Activated CD4-positive, alpha-beta memory T cell treated with anti-CD3 and anti-CD28 coated beads, Interleukin-2, amount 10 ng/mL, durations not matched to agents 7 days and 5 days (primary cell): ENCODE data around the gene CHST3. TPM values are rescaled to one million over a fixed set of nuclear protein-coding genes. Genes with fewer than 3 reads are reported as not detected.
A peak's percentile ranks its signal among the peaks of the same experiment; 100 is the strongest.
"Not testable (repeated sequence)": the region's sequence is repeated elsewhere in the genome, so short reads cannot be mapped to it uniquely, and the experiment has no call there.

Experiments used
- CTCF ChIA-PET: fragments of 350-600 bp; sonication (Branson Sonifier 250); formaldehyde crosslinking; loops from one replicate; lab custom pipeline; 2021; ENCODE audit warnings: antibody characterized with exemption, inconsistent platforms; lab: Charles Lee
- POLR2A ChIA-PET: fragments of 350-600 bp; sonication (Branson Sonifier 250); formaldehyde crosslinking; loops from one replicate; lab custom pipeline; 2021; ENCODE audit warnings: antibody characterized with exemption; lab: Charles Lee
- DNase-seq: peaks from one replicate; pipeline ENCODE4 v3.0.0-alpha.2; 2020
- H3K27ac Mint-ChIP-seq: one replicate; pipeline ENCODE4 v1.8.0; 2021; ENCODE audit warnings: mild to moderate bottlenecking, mixed read lengths
- H3K27me3 Mint-ChIP-seq: one replicate; pipeline ENCODE4 v1.8.0; 2021; ENCODE audit warnings: mixed read lengths
- H3K36me3 Mint-ChIP-seq: one replicate; pipeline ENCODE4 v1.8.0; 2021; ENCODE audit warnings: low read depth, mixed read lengths
- H3K4me1 Mint-ChIP-seq: one replicate; pipeline ENCODE4 v1.8.0; 2021; ENCODE audit warnings: mixed read lengths
- H3K4me3 Mint-ChIP-seq: one replicate; pipeline ENCODE4 v1.8.0; 2021; ENCODE audit warnings: mild to moderate bottlenecking, mixed read lengths
- H3K9me3 Mint-ChIP-seq: one replicate; pipeline ENCODE4 v1.8.0; 2021; ENCODE audit warnings: mixed read lengths
- total RNA-seq, 2 experiments: library from RNA; stranded (reverse); gene quantifications; one replicate each; pipeline ENCODE4 v1.2.3, GENCODE V29; 2021

The CHST3 gene, protein sequence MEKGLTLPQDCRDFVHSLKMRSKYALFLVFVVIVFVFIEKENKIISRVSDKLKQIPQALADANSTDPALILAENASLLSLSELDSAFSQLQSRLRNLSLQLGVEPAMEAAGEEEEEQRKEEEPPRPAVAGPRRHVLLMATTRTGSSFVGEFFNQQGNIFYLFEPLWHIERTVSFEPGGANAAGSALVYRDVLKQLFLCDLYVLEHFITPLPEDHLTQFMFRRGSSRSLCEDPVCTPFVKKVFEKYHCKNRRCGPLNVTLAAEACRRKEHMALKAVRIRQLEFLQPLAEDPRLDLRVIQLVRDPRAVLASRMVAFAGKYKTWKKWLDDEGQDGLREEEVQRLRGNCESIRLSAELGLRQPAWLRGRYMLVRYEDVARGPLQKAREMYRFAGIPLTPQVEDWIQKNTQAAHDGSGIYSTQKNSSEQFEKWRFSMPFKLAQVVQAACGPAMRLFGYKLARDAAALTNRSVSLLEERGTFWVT
- total RNA-seq = under 1 TPM; 0.03 to 0.05 TPM

DNA sequence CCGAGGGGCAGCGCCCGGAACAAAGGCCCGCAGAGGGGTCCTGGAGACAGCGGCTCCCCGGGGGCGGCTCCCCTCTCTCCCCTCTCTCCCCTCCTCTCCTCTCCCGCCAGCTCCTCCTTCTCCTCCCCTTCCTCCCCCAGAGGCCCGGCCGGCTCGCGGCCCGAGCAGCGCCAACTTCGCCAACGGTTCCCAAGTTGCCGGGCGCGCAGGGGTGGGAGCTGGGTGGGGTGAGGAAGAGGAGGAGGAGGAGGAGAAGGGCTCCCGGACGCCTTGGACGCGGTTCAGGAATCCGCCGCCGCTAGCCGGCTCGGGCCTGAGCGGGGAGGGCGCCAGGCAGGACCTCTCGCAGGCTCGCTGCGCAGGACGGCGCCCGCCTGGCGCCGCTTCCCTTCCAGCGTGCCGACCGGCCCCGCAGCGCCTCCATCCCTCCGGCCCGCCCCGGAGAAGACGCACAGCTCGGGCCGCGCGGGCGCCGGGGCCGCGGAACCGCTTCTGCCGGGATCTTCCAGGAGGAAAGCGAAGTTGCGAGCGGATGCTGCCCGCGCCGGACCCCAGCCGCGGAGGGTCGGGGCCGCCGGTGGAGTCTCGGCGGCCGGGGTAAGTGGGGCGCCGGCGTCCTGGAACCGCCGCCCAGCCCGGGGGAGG lies at the start of gene CHST3:
Gene CHST3, plus strand, starts transcription at position 298 of the 645 bp plus-strand sequence. CDS start 41,448 bp downstream, outside the sequence.
- CTCF ChIA-PET = no interaction called here
- Mint-ChIP-seq H3K4me1 (peaks cover 7% of the 10 kb centered on the region), H3K9me3 (no peaks in the 10 kb centered on the region), H3K27me3 (peaks cover 67% of the 10 kb centered on the region), H3K4me3 (peak within 1 kb of the TSS; percentile 48), H3K36me3 (no peaks in the 10 kb centered on the region), H3K27ac (no peak within 1 kb of the TSS)
- POLR2A ChIA-PET = no interaction called here
- no peak for DNase-seq

DNA sequence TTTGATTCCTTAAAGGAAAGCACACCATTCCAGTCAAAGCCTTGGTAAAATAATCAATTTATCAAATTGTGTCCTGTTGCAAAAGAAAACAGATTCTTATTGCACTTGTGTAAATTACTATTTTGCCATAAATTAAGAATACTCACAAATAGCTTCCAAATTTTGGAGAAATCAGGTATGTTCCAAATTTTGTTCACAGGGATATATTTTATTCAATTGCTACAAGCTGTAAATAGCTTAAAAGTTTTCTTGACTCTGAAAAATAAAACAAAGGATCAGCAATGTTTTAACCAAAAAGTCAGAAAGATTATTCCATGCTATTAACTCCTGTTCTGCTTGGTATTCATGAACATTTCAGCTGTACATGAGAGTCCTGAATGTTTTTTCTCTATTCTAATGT lies 47.4 kb upstream of the CHST3 start:
- Mint-ChIP-seq H3K4me3 (no peak overlapping the region), H3K27me3 (peaks cover 8% of the 10 kb centered on the region), H3K9me3 (peaks cover 5% of the 10 kb centered on the region), H3K27ac (no peak overlapping the region), H3K36me3 (no peaks in the 10 kb centered on the region), H3K4me1 (peaks cover 2% of the 10 kb centered on the region)
- ChIA-PET POLR2A (no interaction called here), CTCF (interaction anchor here (0.6 to 1.6 kb wide), 3 partner anchors 13 to 1133 kb away, joined by 3 to 6 read pairs (median 4); no protein-coding TSS in a partner anchor)
- no peak for DNase-seq

DNA sequence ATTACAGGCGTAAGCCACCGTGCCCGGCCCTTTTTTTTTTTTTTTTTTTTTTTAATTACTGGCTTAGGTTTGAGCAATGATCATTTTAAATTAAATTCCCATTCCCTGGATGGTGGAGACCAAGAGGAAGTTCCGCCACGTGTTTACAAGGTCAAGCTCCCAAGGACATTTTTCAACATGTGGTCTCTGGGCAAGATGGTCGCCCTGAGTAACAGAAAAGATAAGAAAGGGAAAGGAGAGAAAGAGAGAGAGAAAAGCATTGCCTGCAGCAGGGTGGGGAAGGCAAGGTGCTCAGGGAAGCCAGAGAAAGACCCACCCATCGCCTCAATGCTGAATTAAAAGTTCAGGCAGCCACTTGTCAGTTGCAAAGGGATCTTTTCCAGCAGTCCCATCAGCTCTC lies 45.2 kb upstream of the CHST3 start:
- ChIA-PET POLR2A (no interaction called here), CTCF (interaction anchor here (1.1 kb wide), 1 partner anchor 22 kb away, joined by 3 read pairs; no protein-coding TSS in a partner anchor)
- no peak for DNase-seq
- H3K27me3 Mint-ChIP-seq = peaks cover 13% of the 10 kb centered on the region
- no peak overlapping the region for H3K4me3 Mint-ChIP-seq
- peaks cover 2% of the 10 kb centered on the region for H3K4me1 Mint-ChIP-seq
- no peak overlapping the region for H3K27ac Mint-ChIP-seq
- no peaks in the 10 kb centered on the region for H3K36me3 Mint-ChIP-seq
- peaks cover 5% of the 10 kb centered on the region for H3K9me3 Mint-ChIP-seq

DNA sequence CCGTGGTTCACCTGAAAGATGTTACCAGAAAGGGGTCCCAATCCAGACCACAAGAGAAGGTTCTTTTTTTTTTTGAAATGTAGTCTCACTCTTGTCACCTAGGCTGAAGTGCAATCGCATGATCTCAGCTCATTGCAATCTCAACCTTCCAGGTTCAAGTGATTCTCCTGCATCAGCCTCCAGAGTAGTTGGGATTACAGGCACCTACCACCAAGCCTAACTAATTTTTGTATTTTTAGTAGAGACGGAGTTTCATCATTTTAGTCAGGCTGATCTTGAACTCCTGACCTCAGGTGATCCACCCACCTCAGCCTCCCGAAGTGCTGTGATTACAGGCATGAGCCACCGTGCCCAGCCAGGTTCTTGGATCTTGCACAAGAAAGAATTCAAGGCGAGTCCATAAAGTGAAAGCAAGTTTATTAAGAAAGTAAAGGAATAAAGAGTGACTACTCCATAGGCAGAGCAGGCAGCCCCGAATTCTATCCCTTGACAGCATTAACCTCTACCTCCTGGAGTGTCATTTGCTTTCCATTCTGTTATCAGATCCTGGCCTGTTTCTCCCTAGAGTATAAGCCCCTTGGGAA lies 44.1 kb upstream of the CHST3 start:
- H3K36me3 Mint-ChIP-seq, POLR2A ChIA-PET, H3K4me3 Mint-ChIP-seq, DNase-seq, H3K9me3 Mint-ChIP-seq, H3K4me1 Mint-ChIP-seq, H3K27ac Mint-ChIP-seq: not testable (repeated sequence)
- H3K27me3 Mint-ChIP-seq = peaks cover 13% of the 10 kb centered on the region
- CTCF ChIA-PET = interaction anchor here (1.1 to 1.8 kb wide), 2 partner anchors 23 to 24 kb away, joined by 3 to 4 read pairs; no protein-coding TSS in a partner anchor

DNA sequence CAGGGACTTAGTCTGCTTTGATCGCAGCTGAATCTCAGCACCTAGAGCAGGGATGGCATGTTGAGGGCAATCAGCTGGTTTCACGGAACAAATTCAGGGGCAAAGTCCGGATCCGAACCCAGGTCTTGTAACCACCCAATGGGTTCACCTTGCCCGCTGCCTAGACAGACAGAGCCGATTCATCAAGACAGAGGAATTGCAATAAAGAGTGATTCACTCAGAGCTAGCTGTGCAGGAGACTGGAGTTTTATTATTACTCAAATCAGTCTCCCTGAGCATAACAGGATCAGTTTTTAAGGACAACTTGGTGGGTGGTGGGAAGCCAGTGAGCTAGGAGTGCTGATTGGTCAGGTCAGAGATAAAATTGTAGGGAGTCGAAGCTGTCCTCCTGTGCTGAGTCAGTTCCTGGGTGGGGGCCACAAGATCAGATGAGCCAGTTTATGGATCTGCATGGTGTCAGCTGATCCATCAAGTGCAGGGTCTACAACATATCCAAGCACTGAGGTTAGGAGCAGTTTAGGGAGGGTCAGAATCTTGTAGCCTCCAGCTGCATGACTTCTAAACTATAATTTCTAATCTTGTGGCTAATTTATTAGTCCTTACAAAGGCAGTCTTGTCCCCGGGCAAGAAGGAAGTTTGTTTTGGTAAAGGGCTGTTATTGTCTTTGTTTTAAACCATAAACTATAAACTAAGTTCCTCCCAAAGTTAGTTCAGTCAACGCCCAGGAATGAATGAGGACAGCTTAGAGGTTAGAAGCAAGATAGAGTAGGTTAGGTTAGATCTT lies 43.5 kb upstream of the CHST3 start:
- H3K9me3 Mint-ChIP-seq = peaks cover 5% of the 10 kb centered on the region
- H3K27me3 Mint-ChIP-seq = peaks cover 13% of the 10 kb centered on the region
- H3K4me3 Mint-ChIP-seq = no peak overlapping the region
- H3K36me3 Mint-ChIP-seq = no peaks in the 10 kb centered on the region
- no peak overlapping the region for H3K27ac Mint-ChIP-seq
- peaks cover 2% of the 10 kb centered on the region for H3K4me1 Mint-ChIP-seq
- ChIA-PET POLR2A (no interaction called here), CTCF (interaction anchor here (1.8 kb wide), 1 partner anchor 25 kb away, joined by 4 read pairs; no protein-coding TSS in a partner anchor)
- no peak for DNase-seq

DNA sequence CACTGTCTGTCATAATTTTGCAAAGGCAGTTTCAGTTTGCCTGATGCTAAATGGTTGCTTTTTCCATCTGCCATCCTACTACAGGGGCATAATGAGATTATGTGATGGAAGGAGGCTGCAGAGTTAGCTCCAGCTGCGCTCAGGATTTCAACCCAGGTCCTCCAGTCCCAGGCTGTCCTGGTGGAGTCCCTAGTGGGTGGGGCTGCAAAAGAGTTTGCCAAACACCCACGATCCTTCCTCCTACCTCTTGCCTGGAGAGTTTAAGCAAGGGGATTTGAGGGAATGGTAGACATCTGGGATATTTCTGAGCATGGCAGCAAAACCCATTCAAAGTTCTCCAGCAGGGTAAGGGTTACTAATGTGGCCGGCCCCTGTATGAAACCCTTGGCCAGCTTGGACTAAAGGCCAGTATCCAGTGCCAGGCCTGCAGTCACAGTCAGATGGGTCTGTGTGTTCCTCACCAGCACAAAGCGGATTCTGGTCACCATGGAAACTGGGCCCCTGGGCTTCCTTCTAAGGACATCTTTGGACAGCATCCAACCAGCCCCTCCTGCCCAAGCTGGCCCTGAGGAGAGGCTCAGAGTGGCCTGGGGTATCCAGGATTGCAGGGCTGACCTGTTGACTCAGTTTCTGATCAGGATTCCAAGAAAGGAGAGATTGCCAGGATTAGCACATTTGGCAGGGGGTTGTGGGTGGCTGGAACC lies 42.7 kb upstream of the CHST3 start:
- no peaks in the 10 kb centered on the region for H3K36me3 Mint-ChIP-seq
- no peak for DNase-seq
- peaks cover 2% of the 10 kb centered on the region for H3K4me1 Mint-ChIP-seq
- no peak overlapping the region for H3K27ac Mint-ChIP-seq
- CTCF ChIA-PET = interaction anchor here (1.8 kb wide), 1 partner anchor 25 kb away, joined by 4 read pairs; no protein-coding TSS in a partner anchor
- no peak overlapping the region for H3K4me3 Mint-ChIP-seq
- H3K27me3 Mint-ChIP-seq = peaks cover 13% of the 10 kb centered on the region
- POLR2A ChIA-PET = no interaction called here
- peaks cover 2% of the 10 kb centered on the region for H3K9me3 Mint-ChIP-seq

DNA sequence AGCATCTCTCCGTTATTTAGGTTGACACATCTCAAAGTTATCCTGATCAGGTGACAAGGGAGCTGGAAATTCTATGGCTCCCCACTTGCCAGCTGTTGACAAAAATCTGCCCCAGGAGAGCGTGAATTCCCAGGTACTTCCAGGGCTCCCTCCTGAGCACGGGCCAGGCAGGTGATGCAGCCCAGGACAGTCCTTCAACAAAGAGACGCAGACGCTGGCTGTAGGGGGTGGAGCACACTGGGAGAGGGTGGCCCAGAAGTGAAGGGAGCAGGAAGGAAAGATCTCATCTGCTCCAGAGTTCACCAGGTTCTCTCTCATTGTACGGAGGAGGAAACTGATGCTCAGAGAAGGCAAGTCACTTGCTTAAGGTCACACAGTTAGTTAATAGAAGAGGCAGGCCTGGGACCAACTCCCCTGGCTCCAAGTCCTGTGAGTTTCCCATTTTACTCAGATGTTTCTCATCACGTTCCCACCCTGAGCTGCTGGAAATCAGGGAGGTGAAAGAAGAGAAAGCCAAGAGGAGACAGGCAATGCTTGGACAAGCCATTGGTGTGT lies 41.0 kb upstream of the CHST3 start:
- Mint-ChIP-seq H3K27me3 (peaks cover 11% of the 10 kb centered on the region), H3K27ac (no peak overlapping the region), H3K4me3 (no peak overlapping the region), H3K9me3 (no peaks in the 10 kb centered on the region), H3K36me3 (no peaks in the 10 kb centered on the region), H3K4me1 (peaks cover 2% of the 10 kb centered on the region)
- no peak for DNase-seq
- POLR2A ChIA-PET = no interaction called here
- CTCF ChIA-PET = no interaction called here

DNA sequence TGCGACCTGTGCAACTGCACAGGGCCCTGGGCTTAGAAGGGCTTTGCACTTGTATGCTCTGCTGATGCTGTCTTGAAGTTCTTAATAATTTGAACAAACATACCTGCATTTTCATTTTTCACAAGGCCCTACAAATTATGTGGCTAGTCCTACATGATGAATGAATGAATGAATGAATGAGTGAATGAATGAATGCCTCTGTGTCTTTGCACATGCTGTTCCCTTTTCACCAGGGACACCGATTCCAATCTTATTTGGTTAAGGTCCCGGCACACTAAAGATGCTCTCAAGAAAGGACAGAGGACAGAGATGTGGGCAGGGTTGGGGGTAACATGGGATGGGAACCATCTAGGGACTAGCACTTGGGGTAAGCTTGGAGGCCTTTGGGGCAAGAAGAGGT lies 39.4 kb upstream of the CHST3 start:
- peaks cover 2% of the 10 kb centered on the region for H3K4me1 Mint-ChIP-seq
- no peak overlapping the region for H3K4me3 Mint-ChIP-seq
- no peak for DNase-seq
- no peaks in the 10 kb centered on the region for H3K36me3 Mint-ChIP-seq
- ChIA-PET POLR2A (no interaction called here), CTCF (no interaction called here)
- H3K9me3 Mint-ChIP-seq = no peaks in the 10 kb centered on the region
- peaks cover 10% of the 10 kb centered on the region for H3K27me3 Mint-ChIP-seq
- H3K27ac Mint-ChIP-seq = no peak overlapping the region

DNA sequence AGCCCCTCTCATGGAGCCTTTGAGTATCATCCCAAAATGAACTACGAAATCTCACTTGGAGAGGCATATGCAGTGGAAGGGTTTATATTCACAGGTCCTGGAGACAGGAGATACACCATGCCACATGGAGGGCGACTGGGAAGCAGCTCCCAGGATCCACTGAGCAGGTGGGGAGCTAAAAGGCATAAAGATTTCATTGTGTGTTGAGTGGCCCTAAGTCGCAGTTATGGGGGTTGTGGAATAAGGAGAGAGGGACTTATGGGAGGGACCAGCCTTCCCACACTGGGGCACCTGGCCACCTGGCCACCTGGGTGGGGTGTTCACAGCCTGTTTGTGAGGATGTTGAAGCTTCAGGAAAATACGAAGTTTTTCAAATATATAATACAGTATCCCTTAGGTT lies 37.0 kb upstream of the CHST3 start:
- CTCF ChIA-PET = interaction anchor here (0.7 kb wide), 1 partner anchor 31 kb away, joined by 3 read pairs; no protein-coding TSS in a partner anchor
- H3K9me3 Mint-ChIP-seq = peaks cover 5% of the 10 kb centered on the region
- peaks cover 10% of the 10 kb centered on the region for H3K27me3 Mint-ChIP-seq
- POLR2A ChIA-PET = no interaction called here
- no peak overlapping the region for H3K4me3 Mint-ChIP-seq
- no peaks in the 10 kb centered on the region for H3K36me3 Mint-ChIP-seq
- no peaks in the 10 kb centered on the region for H3K4me1 Mint-ChIP-seq
- no peak overlapping the region for H3K27ac Mint-ChIP-seq
- no peak for DNase-seq

DNA sequence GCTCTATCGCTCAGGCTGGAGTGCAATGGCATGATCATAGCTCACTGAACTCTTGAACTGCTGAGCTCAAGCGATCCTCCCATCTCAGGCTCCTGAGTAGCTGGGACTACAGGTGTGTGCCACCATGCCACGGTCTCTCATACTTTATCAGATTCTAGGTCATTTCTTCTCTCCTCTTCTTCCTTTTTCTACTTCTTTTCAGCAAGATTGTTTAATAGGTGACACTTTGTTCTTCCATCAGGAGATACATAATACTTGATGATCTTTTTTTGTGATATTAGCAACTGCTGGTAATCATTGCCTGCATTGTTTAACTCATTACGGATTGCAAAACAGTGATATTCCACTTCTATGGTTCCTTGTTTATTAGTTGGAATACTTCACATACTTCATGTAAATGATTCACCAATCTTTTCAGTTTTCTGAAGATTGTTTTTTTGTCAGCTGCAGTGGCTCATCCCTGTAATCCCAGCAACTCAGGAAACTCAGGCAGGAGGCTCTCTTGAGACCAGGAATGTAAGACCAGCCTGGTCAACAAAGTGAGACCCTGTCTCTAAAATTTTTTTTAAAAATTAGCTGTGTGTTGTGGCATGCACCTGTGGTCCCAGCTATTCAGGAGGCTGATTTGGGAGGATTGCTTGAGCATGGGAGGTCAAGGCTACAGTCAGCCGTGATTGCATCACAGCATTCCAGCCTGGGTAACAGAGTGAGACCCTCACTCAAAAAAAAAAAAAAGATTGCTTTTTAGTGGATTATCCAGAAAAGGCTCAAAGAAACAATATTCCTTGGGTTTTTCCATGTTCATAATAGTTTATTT lies 36.2 kb upstream of the CHST3 start:
- no peaks in the 10 kb centered on the region for H3K36me3 Mint-ChIP-seq
- ChIA-PET CTCF (interaction anchor here (0.7 kb wide), 1 partner anchor 32 kb away, joined by 3 read pairs; no protein-coding TSS in a partner anchor), POLR2A (no interaction called here)
- no peak overlapping the region for H3K27ac Mint-ChIP-seq
- peaks cover 11% of the 10 kb centered on the region for H3K27me3 Mint-ChIP-seq
- no peak overlapping the region for H3K4me3 Mint-ChIP-seq
- peaks cover 6% of the 10 kb centered on the region for H3K9me3 Mint-ChIP-seq
- no peaks in the 10 kb centered on the region for H3K4me1 Mint-ChIP-seq
- no peak for DNase-seq

DNA sequence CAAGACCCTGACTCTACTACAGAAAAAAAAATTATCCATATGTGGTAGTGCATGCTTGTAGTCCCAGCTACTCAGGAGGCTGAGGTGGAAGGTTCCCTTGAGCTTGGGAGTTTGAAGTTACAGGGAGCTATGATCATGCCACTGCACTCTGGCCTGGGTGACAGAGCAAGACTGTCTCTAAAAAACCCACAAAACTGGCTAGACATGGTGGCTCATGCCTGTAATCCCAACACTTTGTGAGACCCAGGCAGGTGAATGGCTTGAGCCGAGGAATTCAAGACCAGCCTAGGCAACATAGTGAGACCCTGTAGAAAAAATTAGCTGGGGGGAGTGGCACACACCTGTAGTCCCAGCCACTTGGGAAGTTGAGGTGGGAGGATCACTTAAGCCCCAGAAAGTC lies 32.9 kb upstream of the CHST3 start:
- Mint-ChIP-seq H3K9me3 (peaks cover 13% of the 10 kb centered on the region), H3K27ac (no peak overlapping the region), H3K4me1 (peaks cover 13% of the 10 kb centered on the region), H3K36me3 (peaks cover 3% of the 10 kb centered on the region), H3K4me3 (no peak overlapping the region), H3K27me3 (peaks cover 8% of the 10 kb centered on the region)
- ChIA-PET POLR2A (no interaction called here), CTCF (no interaction called here)
- DNase-seq = no peak
